Measurements from ENCODE around the gene SH3PXD2A. TPM values are rescaled to one million over a fixed set of nuclear protein-coding genes. Genes with fewer than 3 reads are reported as not detected.

SH3PXD2A gene
- total and polyA plus RNA-seq, 10 of the 15 experiments (the other 5 are each of a cell fraction or from before 2014, with no cell fraction given), result 0.63 to 14.0 (median 4.4) TPM

GRCh38 chr10:103599211-103599610, 256.2 kb downstream of the SH3PXD2A start:
- no TSS peak for BruUV-seq (replicated peaks)
- Histone ChIP-seq H3K36me3 (ENCODE audit: control insufficient read depth in 2 of 2, insufficient read depth in 2 of 2, low read length in 1 of 2) (peaks cover 5% of the 10 kb centered on the region in 2 experiments; a peak in 3 of 4 replicates), H3K4me3 (no peak overlapping the region), H3K27ac (ENCODE audit: control insufficient read depth, insufficient read depth) (no peak overlapping the region), H3K4me2 (ENCODE audit: control insufficient read depth, insufficient read depth) (no peak overlapping the region), H3K4me1 (ENCODE audit: control insufficient read depth, insufficient read depth, low read length) (no peaks in the 10 kb centered on the region), H2AFZ (ENCODE audit: control insufficient read depth, low read depth, low read length) (no peak overlapping the region), H3K9ac (ENCODE audit: control insufficient read depth, insufficient read depth, low read length) (no peak overlapping the region), H3K27me3 (replicated peaks in 1 of 2; ENCODE audit: control insufficient read depth in 2 of 2, insufficient read depth in 2 of 2, low read length in 1 of 2) (no peaks in the 10 kb centered on the region), H4K20me1 (ENCODE audit: control insufficient read depth, insufficient read depth) (no peaks in the 10 kb centered on the region), H3K79me2 (ENCODE audit: control insufficient read depth, insufficient read depth, low read length) (no peaks in the 10 kb centered on the region), H3K9me3 (replicated peaks; ENCODE audit: control insufficient read depth, insufficient read depth, low read length) (no peaks in the 10 kb centered on the region)
- in situ Hi-C loops (cut with MboI), result no loop called here
- POLR2A ChIA-PET, result no interaction called here
- DNase-seq (ENCODE audit: low read depth, low spot score) (no peak), ATAC-seq (no peak), FAIRE-seq (no peak)
- SMC1A ChIA-PET (ENCODE audit: uncharacterized antibody, unreplicated experiment), result interaction anchor here (0.5 to 1.1 kb wide), 3 partner anchors 10 to 87 kb away, joined by 3 to 4 read pairs (median 3); no protein-coding TSS in a partner anchor
- 61% methylated on average over 3 of the region's 3 CpGs for WGBS (ENCODE audit: insufficient coverage, insufficient replicate concordance, low lambda C conversion rate, missing lambda C conversion rate)
- CTCF ChIA-PET, result interaction anchor here (1.3 to 1.8 kb wide), 2 partner anchors 87 kb away, joined by 4 to 5 read pairs; no protein-coding TSS in a partner anchor
- TF ChIP-seq MAX (IDR thresholded peaks at IDR 0.05; ENCODE audit: low read depth, low read length) (no peak), RELA (IDR thresholded peaks at IDR 0.05; ENCODE audit: borderline replicate concordance, partially characterized antibody) (no peak), GATAD2B (conservative IDR thresholded peaks at IDR 0.05; ENCODE audit: low read depth) (no peak), PRDM15 (CRISPR knock-in tag; IDR thresholded peaks at IDR 0.05) (no peak), MYB (IDR thresholded peaks at IDR 0.05; ENCODE audit: borderline replicate concordance, low read depth, low read length) (no peak), ZBTB33 (IDR thresholded peaks at IDR 0.05) (no peak)
- RAD21 ChIA-PET (ENCODE audit: unreplicated experiment), result no interaction called here
- intact Hi-C loops (cut with micrococcal nuclease; ENCODE audit: unreplicated experiment), result loop anchor here (10.0 kb wide), 1 partner anchor 184 kb away; no protein-coding TSS in a partner anchor

All from GM12878 (cell line).